GM12891 (cell line): ENCODE results near the gene RNF13.
A peak's percentile ranks its signal among the peaks of the same experiment; 100 is the strongest.

Experiments used
- PAX5 ChIP-seq: IDR thresholded peaks from 2 replicates; pipeline ENCODE4 v1.6.1; 2011; ENCODE audit warnings: low read length, moderate library complexity, mild to moderate bottlenecking; ENCODE audit not compliant: insufficient read depth, severe bottlenecking
- POLR2A ChIP-seq: IDR thresholded peaks from 2 replicates; pipeline ENCODE4 v1.6.1; 2011; ENCODE audit warnings: low read depth, low read length, control low read depth
- POLR2AphosphoS5 ChIP-seq: IDR thresholded peaks from 2 replicates; pipeline ENCODE4 v1.6.1; 2011; ENCODE audit warnings: low read depth, low read length, control low read depth
- POU2F2 ChIP-seq: IDR thresholded peaks from 2 replicates; pipeline ENCODE4 v1.6.1; 2011; ENCODE audit warnings: low read depth, mild to moderate bottlenecking, control low read depth, low read length, moderate library complexity
- SPI1 ChIP-seq: IDR thresholded peaks from 2 replicates; pipeline ENCODE4 v1.6.1; 2011; ENCODE audit warnings: low read depth, low read length, control low read depth
- TAF1 ChIP-seq: IDR thresholded peaks from 2 replicates; pipeline ENCODE4 v1.6.1; 2011; ENCODE audit warnings: low read depth, low read length, control low read depth

GRCh38 chr3:149816986-149817385 is 4.0 kb downstream of the RNF13 start:
- TF ChIP-seq POLR2AphosphoS5 (no peak), POLR2A (no peak), PAX5 (no peak), TAF1 (no peak), POU2F2 (no peak), SPI1 (peak; percentile 19; the same call in 1 of the 2 replicates)
